HepG2 (cell line): ENCODE results near the gene CASP5. TPM values are rescaled to one million over a fixed set of nuclear protein-coding genes. Genes with fewer than 3 reads are reported as not detected.

ENCODE experiments used
- ARHGAP35 ChIP-seq: sonication (generic); formaldehyde crosslinking; IDR thresholded peaks from 2 replicates; pipeline ENCODE4 v1.9.0; 2022; ENCODE audit warnings: mild to moderate bottlenecking, inconsistent platforms, moderate library complexity, missing genetic modification reagents, borderline replicate concordance
- CEBPB ChIP-seq: IDR thresholded peaks from 2 replicates; pipeline ENCODE4 v1.6.1; 2011; ENCODE audit warnings: low read depth, low read length, improper control_type of control experiment, borderline replicate concordance
- CENPT ChIP-seq: sonication (generic); formaldehyde crosslinking; IDR thresholded peaks from 2 replicates; pipeline ENCODE4 v1.8.0; 2022; ENCODE audit warnings: low read depth, mild to moderate bottlenecking, moderate library complexity, missing genetic modification reagents
- EEA1 ChIP-seq: sonication (generic); formaldehyde crosslinking; IDR thresholded peaks from 2 replicates; pipeline ENCODE4 v1.5.1; 2020; ENCODE audit warnings: mild to moderate bottlenecking, missing genetic modification reagents, borderline replicate concordance
- GABPB1 ChIP-seq: IDR thresholded peaks from 2 replicates; pipeline ENCODE4 v1.6.1; 2016; ENCODE audit warnings: mild to moderate bottlenecking, missing genetic modification reagents, moderate library complexity, missing compliant biosample characterization
- HMG20B ChIP-seq: conservative IDR thresholded peaks from 2 replicates; pipeline ENCODE4 v1.6.1; 2016; ENCODE audit warnings: missing genetic modification reagents, missing compliant biosample characterization
- HNRNPK ChIP-seq: fragments of 200-400 bp; formaldehyde crosslinking; IDR thresholded peaks from 2 replicates; pipeline ENCODE4 v1.6.1; 2018; ENCODE audit warnings: low read length, low read depth, moderate library complexity, mild to moderate bottlenecking; ENCODE audit not compliant: poor library complexity, severe bottlenecking
- IRF2 ChIP-seq: IDR thresholded peaks from 2 replicates; pipeline ENCODE4 v1.6.1; 2018; ENCODE audit warnings: missing genetic modification reagents, missing compliant biosample characterization
- JUND ChIP-seq: sonication (generic); formaldehyde crosslinking; IDR thresholded peaks from 2 replicates; pipeline ENCODE4 v1.8.0; 2022; ENCODE audit warnings: mild to moderate bottlenecking, missing genetic modification reagents
- KAT2B ChIP-seq: fragments of 150-350 bp; IDR thresholded peaks from 2 replicates; pipeline ENCODE4 v1.6.1; 2014; ENCODE audit warnings: low read depth, low read length, borderline replicate concordance
- PPARG ChIP-seq: conservative IDR thresholded peaks from 2 replicates; pipeline ENCODE4 v1.6.1; 2016; ENCODE audit warnings: missing biosample characterization, missing genetic modification reagents
- PRMT3 ChIP-seq: sonication (generic); formaldehyde crosslinking; IDR thresholded peaks from 2 replicates; pipeline ENCODE4 v1.8.1; 2022; ENCODE audit warnings: low read depth, mild to moderate bottlenecking, moderate library complexity, missing genetic modification reagents, borderline replicate concordance
- RELA ChIP-seq: sonication (generic); formaldehyde crosslinking; IDR thresholded peaks from 2 replicates; pipeline ENCODE4 v1.4.0; 2020; ENCODE audit warnings: missing genetic modification reagents
- SALL1 ChIP-seq: sonication (generic); formaldehyde crosslinking; IDR thresholded peaks from 2 replicates; pipeline ENCODE4 v1.8.0; 2022; ENCODE audit warnings: mild to moderate bottlenecking, missing genetic modification reagents
- SMAD1 ChIP-seq: sonication (generic); formaldehyde crosslinking; IDR thresholded peaks from 2 replicates; pipeline ENCODE4 v1.4.0; 2020; ENCODE audit warnings: missing genetic modification reagents, low read depth, mild to moderate bottlenecking, borderline replicate concordance
- THAP9 ChIP-seq: sonication (generic); formaldehyde crosslinking; IDR thresholded peaks from 2 replicates; pipeline ENCODE4; 2020; ENCODE audit warnings: missing genetic modification reagents, mild to moderate bottlenecking, borderline replicate concordance
- THYN1 ChIP-seq: sonication (generic); formaldehyde crosslinking; IDR thresholded peaks from 2 replicates; pipeline ENCODE4 v1.8.1; 2023; ENCODE audit warnings: low read depth, mild to moderate bottlenecking, moderate library complexity, missing genetic modification reagents, borderline replicate concordance
- TOE1 ChIP-seq: sonication (generic); formaldehyde crosslinking; IDR thresholded peaks from 2 replicates; pipeline ENCODE4 v1.4.0; 2020; ENCODE audit warnings: mild to moderate bottlenecking, missing genetic modification reagents
- ZFP62 ChIP-seq: sonication (generic); formaldehyde crosslinking; IDR thresholded peaks from 2 replicates; pipeline ENCODE4 v1.4.0; 2020; ENCODE audit warnings: missing genetic modification reagents
- ZNF253 ChIP-seq: sonication (generic); formaldehyde crosslinking; IDR thresholded peaks from 2 replicates; pipeline ENCODE4 v1.8.0; 2022; ENCODE audit warnings: mild to moderate bottlenecking, missing genetic modification reagents, borderline replicate concordance
- ZNF441 ChIP-seq: sonication (generic); formaldehyde crosslinking; IDR thresholded peaks from 2 replicates; pipeline ENCODE4 v1.7.0; 2021; ENCODE audit warnings: missing genetic modification reagents, borderline replicate concordance
- ZNF597 ChIP-seq: sonication (generic); formaldehyde crosslinking; IDR thresholded peaks from 2 replicates; pipeline ENCODE4 v1.5.0; 2020; ENCODE audit warnings: missing genetic modification reagents
- ZSCAN22 ChIP-seq: sonication (generic); formaldehyde crosslinking; IDR thresholded peaks from 2 replicates; pipeline ENCODE4 v1.4.0; 2020; ENCODE audit warnings: mild to moderate bottlenecking, missing genetic modification reagents
- polyA plus RNA-seq, 8 experiments: library from polyadenylated mRNA; depleted of rRNA in 3 of 8; stranded (reverse) in 7 of 8; unstranded in 1 of 8; fragments of >200 nt; fragmentation: Illumina TruSeq in 4 of 8; extraction: Trizol in 4 of 8; gene quantifications; 2 replicates each; pipeline versions ENCODE4 v1.2.1 to v1.2.3, GENCODE V29; 2011 to 2016; ENCODE audit warnings: low read depth in 4 of 8, missing spikeins in 1 of 8, mixed read lengths in 1 of 8; ENCODE audit not compliant: insufficient read depth in 1 of 8
- total RNA-seq, 5 experiments: library from RNA; depleted of rRNA; stranded (reverse); fragments of >200 nt; fragmentation: Illumina TruSeq; extraction: Trizol; gene quantifications; 2 replicates each; pipeline ENCODE4 v1.2.3, GENCODE V29; 2016; ENCODE audit warnings: low read depth in 1 of 5
- TF ChIP-seq, protein P1 (sequence below): sonication (generic); formaldehyde crosslinking; IDR thresholded peaks from 2 replicates; pipeline ENCODE4 v1.4.0; 2020; ENCODE audit warnings: low read depth, mild to moderate bottlenecking, missing genetic modification reagents
- TF ChIP-seq, protein P2 (sequence below): sonication (generic); formaldehyde crosslinking; IDR thresholded peaks from 2 replicates; pipeline ENCODE4 v1.4.0; 2020; ENCODE audit warnings: missing genetic modification reagents, low read depth, mild to moderate bottlenecking, borderline replicate concordance

CASP5 gene
- total and polyA plus RNA-seq, 2 of the 13 experiments (the other 11 are each of a cell fraction or from before 2014, with no cell fraction given): not detected

- TF ChIP-seq, protein P1, sequence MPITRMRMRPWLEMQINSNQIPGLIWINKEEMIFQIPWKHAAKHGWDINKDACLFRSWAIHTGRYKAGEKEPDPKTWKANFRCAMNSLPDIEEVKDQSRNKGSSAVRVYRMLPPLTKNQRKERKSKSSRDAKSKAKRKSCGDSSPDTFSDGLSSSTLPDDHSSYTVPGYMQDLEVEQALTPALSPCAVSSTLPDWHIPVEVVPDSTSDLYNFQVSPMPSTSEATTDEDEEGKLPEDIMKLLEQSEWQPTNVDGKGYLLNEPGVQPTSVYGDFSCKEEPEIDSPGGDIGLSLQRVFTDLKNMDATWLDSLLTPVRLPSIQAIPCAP (CRISPR knock-in tag): no peak
- no peak for TF ChIP-seq CEBPB
- TF ChIP-seq PRMT3 (CRISPR knock-in tag): no peak
- TF ChIP-seq ZNF597 (CRISPR knock-in tag): no peak
- no peak; the same call in 1 of the 2 replicates for TF ChIP-seq HMG20B (CRISPR knock-in tag)
- TF ChIP-seq ARHGAP35: no peak
- TF ChIP-seq GABPB1: peak; percentile 20; the same call in 1 of the 2 replicates
- TF ChIP-seq SALL1 (CRISPR knock-in tag): peak; percentile 98
- TF ChIP-seq ZNF253 (CRISPR knock-in tag): no peak
- no peak for TF ChIP-seq ZFP62 (CRISPR knock-in tag)
- TF ChIP-seq THAP9 (CRISPR knock-in tag): no peak
- no peak for TF ChIP-seq KAT2B
- TF ChIP-seq ZSCAN22 (CRISPR knock-in tag): no peak
- peak; percentile 93 for TF ChIP-seq IRF2 (CRISPR knock-in tag)
- no peak for TF ChIP-seq HNRNPK
- peak; percentile 86; the same call in 1 of the 2 replicates for TF ChIP-seq ZNF441
- TF ChIP-seq, protein P2, sequence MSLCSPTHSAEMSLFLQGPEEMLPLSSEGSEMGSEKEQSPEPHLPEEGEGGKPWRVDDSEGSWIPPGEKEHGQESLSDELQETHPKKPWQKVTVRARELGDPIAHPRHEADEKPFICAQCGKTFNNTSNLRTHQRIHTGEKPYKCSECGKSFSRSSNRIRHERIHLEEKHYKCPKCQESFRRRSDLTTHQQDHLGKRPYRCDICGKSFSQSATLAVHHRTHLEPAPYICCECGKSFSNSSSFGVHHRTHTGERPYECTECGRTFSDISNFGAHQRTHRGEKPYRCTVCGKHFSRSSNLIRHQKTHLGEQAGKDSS (CRISPR knock-in tag): no peak
- TF ChIP-seq TOE1 (CRISPR knock-in tag): no peak
- no peak for TF ChIP-seq CENPT (CRISPR knock-in tag)
- TF ChIP-seq SMAD1 (CRISPR knock-in tag): no peak
- peak; percentile 72; the same call in 1 of the 2 replicates for TF ChIP-seq PPARG (CRISPR knock-in tag)
- TF ChIP-seq THYN1 (CRISPR knock-in tag): no peak
- no peak for TF ChIP-seq RELA (CRISPR knock-in tag)
- peak; percentile 95 for TF ChIP-seq JUND (CRISPR knock-in tag)
- TF ChIP-seq EEA1 (CRISPR knock-in tag): no peak
These were observed 24.1 kb upstream of the CASP5 start (continued) for GRCh38 chr11:105046898-105047579.
